ENCODE measurements around the gene GGT1. TPM values are rescaled to one million over a fixed set of nuclear protein-coding genes. Genes with fewer than 3 reads are reported as not detected.
"Not testable (repeated sequence)": the region's sequence is repeated elsewhere in the genome, so short reads cannot be mapped to it uniquely, and the experiment has no call there.

GGT1 gene
- polyA plus RNA-seq, 2 donors: 1.5 to 3.9 TPM

DNA sequence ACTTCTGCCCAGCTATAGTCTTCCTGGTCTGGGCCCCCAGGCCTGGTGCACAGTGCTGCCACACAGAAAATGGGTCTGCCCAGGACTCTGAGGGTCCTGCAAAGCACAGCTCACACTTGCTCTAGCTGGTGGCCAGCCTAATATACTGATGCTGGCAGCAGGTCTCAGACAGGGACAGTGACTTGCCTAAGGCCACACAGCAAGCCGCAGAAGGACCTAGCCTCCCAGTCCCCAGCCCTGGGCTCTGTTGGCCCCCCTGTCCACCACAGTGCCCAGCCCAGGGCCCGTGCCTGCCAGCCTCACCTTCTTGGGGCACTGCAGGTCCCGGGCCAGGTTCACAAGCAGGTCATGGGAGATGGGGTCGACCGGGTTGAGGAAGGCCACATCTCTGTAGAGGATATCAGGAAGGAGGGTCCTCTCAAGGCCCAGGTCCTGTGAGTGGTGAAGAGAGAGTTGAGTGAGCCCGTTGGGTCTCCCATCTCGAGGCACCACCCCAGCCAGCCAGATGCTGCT lies 13.4 kb upstream of the GGT1 start:
- Histone ChIP-seq H3K4me1 (ENCODE audit: control insufficient read depth in 2 of 2, insufficient read depth in 2 of 2, low read length in 1 of 2) (peaks cover 0 to 17% of the 10 kb centered on the region in 2 donors), H3K27me3 (ENCODE audit: control insufficient read depth in 1 of 2, insufficient read depth in 2 of 2, low read length in 2 of 2) (no peaks in the 10 kb centered on the region), H3K27ac (ENCODE audit: low read depth in 2 of 2, low read length in 1 of 2) (no peak overlapping the region), H3K36me3 (ENCODE audit: control insufficient read depth in 2 of 2, insufficient read depth in 2 of 2, low read length in 1 of 2) (peaks cover 0 to 14% of the 10 kb centered on the region in 2 donors), H3K4me3 (ENCODE audit: low read depth in 1 of 2, low read length in 2 of 2) (no peak overlapping the region), H3K9me3 (ENCODE audit: control insufficient read depth in 2 of 2, insufficient read depth in 1 of 2, low read depth in 1 of 2, low read length in 1 of 2) (peaks cover 0 to 2% of the 10 kb centered on the region in 2 donors)
- WGBS, 2 donors: 89 to 91% methylated on average over 7 of the region's 7 CpGs

DNA sequence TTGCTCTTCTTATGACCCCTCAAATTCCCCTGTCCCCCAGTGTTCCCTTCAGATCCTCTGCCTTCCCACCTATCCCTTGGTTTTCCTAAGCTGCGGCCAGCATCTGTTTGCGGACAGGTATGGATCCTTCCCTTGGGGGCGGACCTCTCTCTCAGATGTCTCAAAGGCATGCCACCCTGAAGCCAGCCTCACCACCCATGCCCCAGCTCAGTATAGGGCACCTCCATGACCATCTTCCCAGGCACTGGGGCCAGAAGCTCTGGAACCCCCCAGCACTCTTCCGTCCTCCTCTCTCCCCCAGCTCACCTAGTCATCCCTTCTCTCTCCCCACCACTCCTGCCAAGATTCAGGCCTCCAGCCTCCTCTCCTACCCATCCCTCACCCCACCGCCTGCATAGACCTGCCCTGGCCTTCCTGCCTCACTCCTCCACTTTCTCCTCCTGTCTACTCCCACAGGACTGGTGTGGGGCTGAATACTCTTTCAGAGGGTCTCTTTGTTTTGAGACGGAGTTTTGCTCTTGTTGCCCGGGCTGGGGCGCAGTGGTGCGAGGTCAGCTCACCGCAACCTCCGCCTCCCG lies 12.3 kb upstream of the GGT1 start:
- Histone ChIP-seq H3K4me3 (ENCODE audit: low read depth in 1 of 2, low read length in 2 of 2) (no peak overlapping the region), H3K4me1 (ENCODE audit: control insufficient read depth in 2 of 2, insufficient read depth in 2 of 2, low read length in 1 of 2) (peaks cover 0 to 17% of the 10 kb centered on the region in 2 donors), H3K9me3 (ENCODE audit: control insufficient read depth in 2 of 2, insufficient read depth in 1 of 2, low read depth in 1 of 2, low read length in 1 of 2) (peaks cover 0 to 2% of the 10 kb centered on the region in 2 donors), H3K27ac (ENCODE audit: low read depth in 2 of 2, low read length in 1 of 2) (no peak overlapping the region), H3K36me3 (ENCODE audit: control insufficient read depth in 2 of 2, insufficient read depth in 2 of 2, low read length in 1 of 2) (peaks cover 0 to 14% of the 10 kb centered on the region in 2 donors), H3K27me3 (ENCODE audit: control insufficient read depth in 1 of 2, insufficient read depth in 2 of 2, low read length in 2 of 2) (no peaks in the 10 kb centered on the region)
- 96 to 97% methylated on average over 12 of the region's 12 CpGs for WGBS, 2 donors

DNA sequence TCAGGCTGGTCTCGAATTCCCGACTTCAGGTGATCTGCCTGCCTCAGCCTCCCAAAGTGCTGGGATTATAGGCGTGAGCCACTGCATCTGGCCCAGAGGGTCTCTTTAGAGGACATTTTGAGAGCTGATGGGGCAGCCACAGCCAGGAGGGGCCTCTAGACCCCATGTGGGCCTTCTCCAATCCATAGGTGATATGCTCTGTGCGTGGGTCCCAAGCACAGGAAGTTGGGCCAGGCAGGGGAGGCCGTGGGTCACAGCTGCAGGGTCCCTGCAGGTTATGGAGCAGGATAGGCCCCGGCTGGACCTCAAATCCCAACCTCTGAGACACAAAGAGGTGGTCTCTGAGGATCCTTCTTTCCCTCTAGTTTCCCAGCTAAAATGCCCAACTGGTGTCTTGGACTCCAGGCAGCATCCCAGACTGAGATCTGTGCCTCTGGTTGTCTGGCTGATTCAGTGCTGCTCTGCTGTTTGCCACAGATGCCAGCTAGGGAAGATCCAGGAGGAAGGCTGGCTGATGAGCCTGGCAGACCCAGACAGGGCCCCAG lies 11.6 kb upstream of the GGT1 start:
- Histone ChIP-seq H3K36me3 (ENCODE audit: control insufficient read depth in 2 of 2, insufficient read depth in 2 of 2, low read length in 1 of 2) (peaks cover 0 to 9% of the 10 kb centered on the region in 2 donors), H3K9me3 (ENCODE audit: control insufficient read depth in 2 of 2, insufficient read depth in 1 of 2, low read depth in 1 of 2, low read length in 1 of 2) (peaks cover 0 to 2% of the 10 kb centered on the region in 2 donors), H3K27me3 (ENCODE audit: control insufficient read depth in 1 of 2, insufficient read depth in 2 of 2, low read length in 2 of 2) (no peaks in the 10 kb centered on the region), H3K4me1 (ENCODE audit: control insufficient read depth in 2 of 2, insufficient read depth in 2 of 2, low read length in 1 of 2) (peaks cover 0 to 17% of the 10 kb centered on the region in 2 donors), H3K4me3 (ENCODE audit: low read depth in 1 of 2, low read length in 2 of 2) (no peak overlapping the region), H3K27ac (ENCODE audit: low read depth in 2 of 2, low read length in 1 of 2) (no peak overlapping the region)
- WGBS, 2 donors: 91 to 93% methylated on average over 6 of the region's 6 CpGs

DNA sequence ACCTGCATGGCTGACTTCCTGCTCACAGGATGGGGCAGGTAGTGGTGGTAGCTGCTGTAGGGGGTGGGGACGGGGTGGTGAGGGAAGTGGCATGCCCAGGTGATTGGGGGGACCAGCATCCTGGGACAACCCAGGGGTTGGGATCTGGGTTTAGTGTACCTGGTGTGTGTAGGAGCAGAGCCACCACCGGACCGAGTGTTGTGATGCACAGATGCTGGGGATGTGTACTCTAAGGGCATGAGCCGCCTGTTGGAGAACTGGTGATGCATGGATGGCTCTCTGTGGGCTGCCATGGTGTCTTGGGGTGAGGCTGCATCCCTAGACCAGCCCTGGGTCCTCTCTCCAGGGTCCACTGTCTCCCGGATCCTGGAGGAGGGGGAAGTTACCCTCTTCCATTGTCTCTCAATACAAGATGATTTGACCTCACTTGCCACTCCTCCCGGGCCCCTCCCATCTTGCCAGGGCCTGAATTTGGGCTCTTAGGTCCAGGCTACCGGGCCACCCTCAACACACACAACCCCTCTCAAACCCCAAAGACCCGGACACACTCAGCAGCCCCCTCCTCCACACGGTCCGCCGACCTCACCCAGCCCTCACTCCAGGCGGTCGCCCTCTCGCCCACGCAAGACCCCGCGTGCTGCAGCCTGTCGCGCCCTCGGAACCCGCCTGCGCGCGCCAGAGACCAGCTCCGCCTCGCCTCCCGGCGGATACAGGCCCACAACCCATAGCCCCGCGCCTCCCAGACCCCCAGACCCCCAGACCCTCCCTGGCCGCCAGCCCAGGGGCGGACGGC lies 10.7 kb upstream of the GGT1 start:
- peaks cover 0 to 2% of the 10 kb centered on the region in 2 donors for H3K9me3 ChIP-seq (ENCODE audit: control insufficient read depth in 2 of 2, insufficient read depth in 1 of 2, low read depth in 1 of 2, low read length in 1 of 2)
- peaks cover 0 to 7% of the 10 kb centered on the region in 2 donors for H3K36me3 ChIP-seq (ENCODE audit: control insufficient read depth in 2 of 2, insufficient read depth in 2 of 2, low read length in 1 of 2)
- H3K4me3 ChIP-seq (ENCODE audit: low read depth in 1 of 2, low read length in 2 of 2): peak overlapping the region; percentile 62 to 71
- H3K27ac ChIP-seq (ENCODE audit: low read depth in 2 of 2, low read length in 1 of 2): peak overlapping the region; percentile 46 to 72
- 9 to 11% methylated on average over 31 to 33 of the region's 33 CpGs for WGBS, 2 donors
- no peaks in the 10 kb centered on the region for H3K27me3 ChIP-seq (ENCODE audit: control insufficient read depth in 1 of 2, insufficient read depth in 2 of 2, low read length in 2 of 2)
- peaks cover 0 to 17% of the 10 kb centered on the region in 2 donors for H3K4me1 ChIP-seq (ENCODE audit: control insufficient read depth in 2 of 2, insufficient read depth in 2 of 2, low read length in 1 of 2)

DNA sequence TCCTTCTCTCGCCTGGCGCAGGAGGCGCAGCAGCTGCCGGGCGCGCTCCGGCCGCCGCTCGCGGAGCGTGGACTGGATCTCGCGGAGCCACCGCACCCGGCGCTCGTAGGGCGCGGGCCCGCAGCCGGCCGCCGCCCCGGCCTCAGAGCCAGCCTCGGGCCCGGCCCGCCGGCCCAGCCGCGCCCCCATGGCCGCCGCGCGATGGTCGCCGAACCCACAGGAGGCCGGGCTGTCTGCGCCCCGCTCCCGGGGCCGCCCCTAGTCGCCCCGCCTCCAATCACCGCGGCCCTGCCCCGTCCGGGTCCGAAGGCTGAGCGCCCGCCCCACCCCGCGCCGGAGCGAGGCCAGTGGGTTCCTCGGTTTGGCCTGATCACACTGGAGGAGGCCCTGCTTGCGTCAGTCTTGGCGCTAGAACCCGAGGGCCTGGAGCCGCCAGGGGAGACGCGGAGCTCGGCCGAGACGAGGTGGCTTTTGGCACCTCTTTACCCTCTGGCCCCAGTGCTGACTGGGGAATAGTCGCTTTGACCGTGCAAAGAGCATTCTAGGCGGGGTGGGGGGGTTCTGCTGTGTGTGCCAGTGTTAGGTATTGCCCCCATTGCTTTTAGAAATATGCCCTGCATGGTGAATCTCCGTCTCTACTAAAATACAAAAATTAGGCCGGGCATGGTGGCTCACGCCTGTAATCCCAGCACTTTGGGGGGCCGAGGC lies 10.0 kb upstream of the GGT1 start, which contains the start of gene LRRC75B:
LRRC75B (minus strand) TSS at position 223 of the 708 bp plus-strand sequence; CDS start at position 189, 34 bp downstream.
- H3K27ac ChIP-seq (ENCODE audit: low read depth in 2 of 2, low read length in 1 of 2): peak within 1 kb of the TSS; percentile 65 to 72
- H3K27me3 ChIP-seq (ENCODE audit: control insufficient read depth in 1 of 2, insufficient read depth in 2 of 2, low read length in 2 of 2): no peaks in the 10 kb centered on the region
- peaks cover 0 to 2% of the 10 kb centered on the region in 2 donors for H3K9me3 ChIP-seq (ENCODE audit: control insufficient read depth in 2 of 2, insufficient read depth in 1 of 2, low read depth in 1 of 2, low read length in 1 of 2)
- 5% methylated on average over 69 to 72 of the region's 72 CpGs for WGBS, 2 donors
- peaks cover 0 to 17% of the 10 kb centered on the region in 2 donors for H3K4me1 ChIP-seq (ENCODE audit: control insufficient read depth in 2 of 2, insufficient read depth in 2 of 2, low read length in 1 of 2)
- H3K36me3 ChIP-seq (ENCODE audit: control insufficient read depth in 2 of 2, insufficient read depth in 2 of 2, low read length in 1 of 2): peaks cover 0 to 1% of the 10 kb centered on the region in 2 donors
- peak within 1 kb of the TSS; percentile 62 to 71 for H3K4me3 ChIP-seq (ENCODE audit: low read depth in 1 of 2, low read length in 2 of 2)

DNA sequence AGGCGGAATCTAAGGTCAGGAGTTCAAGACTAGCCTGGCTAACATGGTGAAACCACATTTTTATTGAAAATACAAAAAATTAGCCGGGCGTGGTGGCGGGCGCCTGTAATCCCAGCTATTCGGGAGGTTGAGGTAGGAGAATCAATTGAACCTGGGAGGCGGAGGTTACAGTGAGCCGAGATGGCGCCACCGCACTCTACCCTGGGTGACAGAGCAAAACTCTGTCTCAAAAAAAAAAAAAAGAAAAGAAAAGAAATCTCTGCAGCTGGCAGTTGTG lies 9.5 kb upstream of the GGT1 start:
- not testable (repeated sequence) for H3K9me3 ChIP-seq (ENCODE audit: control insufficient read depth in 2 of 2, insufficient read depth in 1 of 2, low read depth in 1 of 2, low read length in 1 of 2); H3K27me3 ChIP-seq (ENCODE audit: control insufficient read depth in 1 of 2, insufficient read depth in 2 of 2, low read length in 2 of 2); H3K36me3 ChIP-seq (ENCODE audit: control insufficient read depth in 2 of 2, insufficient read depth in 2 of 2, low read length in 1 of 2); H3K4me3 ChIP-seq (ENCODE audit: low read depth in 1 of 2, low read length in 2 of 2)
- H3K4me1 ChIP-seq (ENCODE audit: control insufficient read depth in 2 of 2, insufficient read depth in 2 of 2, low read length in 1 of 2): peaks cover 0 to 17% of the 10 kb centered on the region in 2 donors
- 80 to 87% methylated on average over 10 of the region's 10 CpGs for WGBS, 2 donors
- H3K27ac ChIP-seq (ENCODE audit: low read depth in 2 of 2, low read length in 1 of 2): peak overlapping the region; percentile 65 to 72

DNA sequence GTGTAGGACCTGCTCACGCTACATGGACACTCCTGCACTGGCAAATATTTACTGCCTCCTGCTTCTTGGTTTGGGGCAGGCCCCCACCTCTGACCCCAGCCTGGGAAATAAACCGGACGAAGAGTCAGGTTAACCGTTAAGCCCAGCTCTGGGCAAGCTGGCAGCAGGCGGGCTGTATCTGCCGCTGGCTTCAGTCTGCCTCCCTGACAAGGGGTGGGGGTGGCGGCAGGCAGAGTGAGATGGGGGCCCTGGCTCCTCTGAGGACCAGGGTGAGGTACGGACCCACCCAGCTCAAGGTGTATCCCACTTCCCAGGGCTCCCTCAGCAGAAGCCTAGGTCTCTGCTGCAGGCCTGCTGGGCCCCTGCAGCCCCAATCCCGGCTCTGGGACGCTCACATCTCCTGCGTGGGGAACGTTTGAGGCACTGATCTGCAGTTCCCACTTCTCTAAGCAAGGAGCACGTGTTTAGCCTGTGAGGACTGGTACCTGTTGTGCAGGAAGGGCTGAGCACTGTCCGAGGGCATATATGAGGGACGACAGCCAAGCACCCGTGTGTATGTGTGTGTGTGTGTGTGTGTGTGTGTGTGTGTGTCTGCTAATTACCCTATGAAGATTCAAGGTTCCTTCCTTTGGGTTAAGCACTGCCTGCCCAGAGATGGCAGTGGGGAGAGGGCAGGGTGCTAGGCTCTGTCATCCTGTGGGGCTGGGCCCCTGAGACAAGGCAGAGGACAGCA lies 9.0 kb upstream of the GGT1 start:
- peak overlapping the region in 1 of 2 donors; percentile 44 for H3K27ac ChIP-seq (ENCODE audit: low read depth in 2 of 2, low read length in 1 of 2)
- peaks cover 0 to 2% of the 10 kb centered on the region in 2 donors for H3K9me3 ChIP-seq (ENCODE audit: control insufficient read depth in 2 of 2, insufficient read depth in 1 of 2, low read depth in 1 of 2, low read length in 1 of 2)
- no peaks in the 10 kb centered on the region for H3K36me3 ChIP-seq (ENCODE audit: control insufficient read depth in 2 of 2, insufficient read depth in 2 of 2, low read length in 1 of 2)
- H3K27me3 ChIP-seq (ENCODE audit: control insufficient read depth in 1 of 2, insufficient read depth in 2 of 2, low read length in 2 of 2): no peaks in the 10 kb centered on the region
- H3K4me1 ChIP-seq (ENCODE audit: control insufficient read depth in 2 of 2, insufficient read depth in 2 of 2, low read length in 1 of 2): peaks cover 0 to 17% of the 10 kb centered on the region in 2 donors
- 55 to 57% methylated on average over 16 of the region's 16 CpGs for WGBS, 2 donors
- no peak overlapping the region for H3K4me3 ChIP-seq (ENCODE audit: low read depth in 1 of 2, low read length in 2 of 2)

DNA sequence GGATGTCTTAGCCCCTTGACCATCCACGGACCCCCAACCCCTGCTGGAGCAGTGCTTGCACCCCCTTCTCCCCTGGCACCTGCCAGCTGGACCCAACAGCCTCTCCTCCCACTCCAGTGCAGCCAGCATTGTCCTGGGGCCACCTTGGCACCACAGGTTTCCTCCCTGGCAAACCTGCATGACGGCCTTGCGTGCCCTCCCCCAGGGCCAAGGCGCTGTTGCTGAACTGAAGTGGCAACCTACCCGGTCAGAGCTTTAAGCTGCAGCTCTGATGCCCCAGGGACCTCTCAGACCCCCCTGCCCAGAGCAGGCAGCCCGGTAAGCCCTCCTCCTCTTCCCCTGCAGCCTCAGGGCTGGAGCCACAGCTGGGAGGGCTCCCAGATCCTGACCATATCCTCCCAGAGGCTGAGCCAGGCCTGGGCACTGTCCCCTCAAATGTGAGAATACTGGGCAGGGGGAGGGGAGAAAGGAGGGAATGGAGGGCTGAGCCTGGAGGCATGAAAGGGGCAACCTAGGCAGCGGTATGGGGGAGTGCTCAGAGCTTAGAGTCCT lies 8.3 kb upstream of the GGT1 start:
- Histone ChIP-seq H3K36me3 (ENCODE audit: control insufficient read depth in 2 of 2, insufficient read depth in 2 of 2, low read length in 1 of 2) (no peaks in the 10 kb centered on the region), H3K4me1 (ENCODE audit: control insufficient read depth in 2 of 2, insufficient read depth in 2 of 2, low read length in 1 of 2) (peaks cover 0 to 20% of the 10 kb centered on the region in 2 donors), H3K27me3 (ENCODE audit: control insufficient read depth in 1 of 2, insufficient read depth in 2 of 2, low read length in 2 of 2) (no peaks in the 10 kb centered on the region), H3K27ac (ENCODE audit: low read depth in 2 of 2, low read length in 1 of 2) (peak overlapping the region in 1 of 2 donors; percentile 8), H3K4me3 (ENCODE audit: low read depth in 1 of 2, low read length in 2 of 2) (no peak overlapping the region), H3K9me3 (ENCODE audit: control insufficient read depth in 2 of 2, insufficient read depth in 1 of 2, low read depth in 1 of 2, low read length in 1 of 2) (peaks cover 0 to 2% of the 10 kb centered on the region in 2 donors)
- WGBS, 2 donors: 52 to 56% methylated on average over 7 of the region's 7 CpGs

Data from esophagus (tissue), 2 donors.